Smooth muscle cell (in vitro differentiated cells): Measurements from ENCODE around the gene RNF126. TPM values are rescaled to one million over a fixed set of nuclear protein-coding genes. Genes with fewer than 3 reads are reported as not detected.

Experiments used
- DNase-seq: peaks from one replicate; lab custom pipeline; 2025; ENCODE audit not compliant: unreplicated experiment; lab: John Stamatoyannopoulos, UW
- H2AFZ ChIP-seq: fragments of 200-600 bp; sonication (generic); 2 replicates; pipeline ENCODE4 v1.6.0; 2016; ENCODE audit warnings: antibody characterized with exemption, low read depth, mild to moderate bottlenecking
- H3F3A ChIP-seq: fragments of 200-600 bp; sonication (generic); 2 replicates; pipeline ENCODE4 v1.6.0; 2017; ENCODE audit warnings: antibody characterized with exemption, low read depth
- H3K27ac ChIP-seq: fragments of 200-600 bp; sonication (generic); 2 replicates; pipeline ENCODE4 v1.5.1; 2016; ENCODE audit warnings: low read depth, mild to moderate bottlenecking
- H3K27me3 ChIP-seq: fragments of 200-600 bp; sonication (generic); 2 replicates; pipeline ENCODE4 v1.6.1; 2016; ENCODE audit warnings: low read depth, mild to moderate bottlenecking
- H3K36me3 ChIP-seq: fragments of 200-600 bp; sonication (generic); 2 replicates; pipeline ENCODE4 v1.5.1; 2016; ENCODE audit warnings: low read depth
- H3K4me1 ChIP-seq: fragments of 200-600 bp; sonication (generic); 2 replicates; pipeline ENCODE4 v1.5.1; 2016; ENCODE audit warnings: low read depth
- H3K4me2 ChIP-seq: fragments of 200-600 bp; sonication (generic); 2 replicates; pipeline ENCODE4 v1.6.0; 2016; ENCODE audit warnings: mild to moderate bottlenecking
- H3K4me3 ChIP-seq: fragments of 200-600 bp; sonication (generic); 2 replicates; pipeline ENCODE4 v1.5.1; 2016; ENCODE audit warnings: mild to moderate bottlenecking
- H3K79me2 ChIP-seq: fragments of 200-600 bp; sonication (generic); 2 replicates; pipeline ENCODE4 v1.6.0; 2016; ENCODE audit warnings: low read depth, mild to moderate bottlenecking
- H3K9ac ChIP-seq: fragments of 200-600 bp; sonication (generic); 2 replicates; pipeline ENCODE4 v1.6.0; 2016; ENCODE audit warnings: low read depth
- H3K9me3 ChIP-seq: fragments of 200-600 bp; sonication (generic); replicated peaks from 2 replicates; pipeline ENCODE4 v1.5.1; 2016; ENCODE audit warnings: low read depth
- H4K20me1 ChIP-seq: fragments of 200-600 bp; sonication (generic); 2 replicates; pipeline ENCODE4 v1.6.0; 2016; ENCODE audit warnings: low read depth
- WGBS: methylation state at CpG from one replicate; pipeline ENCODE4 v1.1.7; 2016; ENCODE audit warnings: low lambda C conversion rate; 5-methylcytosine and 5-hydroxymethylcytosine counted together
- polyA plus RNA-seq: library from polyadenylated mRNA; unstranded; fragments of >200 nt; fragmentation: Nextera tagmentation; extraction: Ambion mirVana; gene quantifications from 2 replicates; pipeline ENCODE4 v1.2.1, GENCODE V29; 2016
- total RNA-seq: library from RNA; depleted of rRNA; stranded (reverse); fragments of >200 nt; gene quantifications from 2 replicates; pipeline ENCODE4 v1.2.3, GENCODE V29; 2014
- TF ChIP-seq, protein P1 (sequence below): fragments of 200-600 bp; sonication (generic); IDR thresholded peaks from 2 replicates; pipeline ENCODE4 v1.5.1; 2017; ENCODE audit warnings: borderline replicate concordance, mild to moderate bottlenecking, antibody characterized with exemption; ENCODE audit not compliant: insufficient read depth, poor library complexity, severe bottlenecking

The RNF126 gene
- total and polyA plus RNA-seq, 2 experiments from 2014 or later = 19.8 to 60.4 TPM

DNA sequence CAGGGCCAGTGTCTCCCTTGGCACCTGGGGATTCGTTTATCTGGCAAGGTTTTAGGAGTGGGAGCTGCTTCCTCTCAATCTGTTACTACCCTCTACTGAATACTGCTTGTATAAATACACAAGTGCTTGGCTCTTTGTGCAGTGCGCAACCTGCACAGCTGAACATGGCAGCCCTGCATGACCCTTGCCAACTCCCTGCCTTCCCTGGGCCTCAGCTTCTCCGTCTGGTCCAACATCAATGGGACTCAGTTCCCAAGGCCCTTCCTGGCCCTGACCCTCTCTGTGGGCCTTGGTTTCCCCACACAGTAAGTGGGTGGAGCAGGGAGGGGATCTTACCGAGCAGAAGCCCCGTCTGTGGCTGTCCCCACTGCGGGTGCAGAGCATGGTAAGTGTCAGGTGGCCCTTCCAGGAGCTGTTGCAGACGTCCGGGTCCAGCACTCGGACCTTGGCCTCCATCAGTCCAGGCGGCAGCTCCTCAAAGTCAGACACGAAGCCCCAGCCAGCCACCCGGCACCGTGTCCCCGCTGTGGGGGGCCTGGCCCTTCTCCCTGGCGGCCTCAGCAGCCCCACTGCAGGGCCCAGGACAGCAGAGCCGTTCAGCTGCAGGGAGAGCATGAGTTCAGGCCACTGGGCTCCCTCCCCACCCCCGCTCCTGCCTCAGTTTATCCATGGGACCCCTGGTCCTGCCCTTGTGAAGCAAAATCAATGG, 23.7 kb upstream of the RNF126 start:
- Histone ChIP-seq H3K79me2 (no peaks in the 10 kb centered on the region), H3K9ac (no peak overlapping the region), H3K4me3 (no peak overlapping the region), H3K27ac (no peak overlapping the region), H3K4me1 (no peaks in the 10 kb centered on the region), H3F3A (peaks cover 2% of the 10 kb centered on the region), H2AFZ (no peak overlapping the region), H3K9me3 (no peaks in the 10 kb centered on the region), H3K4me2 (no peak overlapping the region), H4K20me1 (peaks cover 3% of the 10 kb centered on the region), H3K36me3 (no peaks in the 10 kb centered on the region), H3K27me3 (no peaks in the 10 kb centered on the region)
- 84% methylated on average over 17 of the region's 17 CpGs for WGBS
- no peak for DNase-seq
- TF ChIP-seq, protein P1, sequence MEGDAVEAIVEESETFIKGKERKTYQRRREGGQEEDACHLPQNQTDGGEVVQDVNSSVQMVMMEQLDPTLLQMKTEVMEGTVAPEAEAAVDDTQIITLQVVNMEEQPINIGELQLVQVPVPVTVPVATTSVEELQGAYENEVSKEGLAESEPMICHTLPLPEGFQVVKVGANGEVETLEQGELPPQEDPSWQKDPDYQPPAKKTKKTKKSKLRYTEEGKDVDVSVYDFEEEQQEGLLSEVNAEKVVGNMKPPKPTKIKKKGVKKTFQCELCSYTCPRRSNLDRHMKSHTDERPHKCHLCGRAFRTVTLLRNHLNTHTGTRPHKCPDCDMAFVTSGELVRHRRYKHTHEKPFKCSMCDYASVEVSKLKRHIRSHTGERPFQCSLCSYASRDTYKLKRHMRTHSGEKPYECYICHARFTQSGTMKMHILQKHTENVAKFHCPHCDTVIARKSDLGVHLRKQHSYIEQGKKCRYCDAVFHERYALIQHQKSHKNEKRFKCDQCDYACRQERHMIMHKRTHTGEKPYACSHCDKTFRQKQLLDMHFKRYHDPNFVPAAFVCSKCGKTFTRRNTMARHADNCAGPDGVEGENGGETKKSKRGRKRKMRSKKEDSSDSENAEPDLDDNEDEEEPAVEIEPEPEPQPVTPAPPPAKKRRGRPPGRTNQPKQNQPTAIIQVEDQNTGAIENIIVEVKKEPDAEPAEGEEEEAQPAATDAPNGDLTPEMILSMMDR = no peak

DNA sequence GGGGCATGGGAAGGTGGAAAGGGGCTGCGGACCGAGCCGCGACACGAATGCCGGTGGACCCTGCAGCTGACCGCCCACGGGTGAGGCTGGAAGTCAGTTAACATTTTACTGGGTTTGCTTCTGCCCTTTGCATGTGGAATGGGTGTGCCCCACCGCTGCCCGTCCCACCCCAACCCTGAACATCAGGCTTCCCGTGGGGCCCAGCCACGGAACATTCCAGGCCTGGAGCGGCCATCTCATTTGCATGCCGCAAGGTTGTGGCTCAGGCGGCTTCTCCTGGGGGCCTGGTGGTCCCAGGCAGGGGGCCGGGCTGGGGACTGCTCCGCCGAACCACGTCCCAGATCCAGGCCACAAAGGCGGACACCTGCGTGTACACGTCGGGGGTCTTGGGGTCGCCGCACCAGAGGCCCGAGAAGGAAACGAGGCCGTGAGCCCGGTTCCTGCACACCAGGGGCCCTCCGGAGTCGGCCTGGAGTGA, 22.5 kb upstream of the RNF126 start:
- Histone ChIP-seq H3K4me2 (no peak overlapping the region), H3K79me2 (no peaks in the 10 kb centered on the region), H3K9me3 (no peaks in the 10 kb centered on the region), H3K36me3 (no peaks in the 10 kb centered on the region), H3K4me3 (no peak overlapping the region), H3K27ac (no peak overlapping the region), H3K4me1 (no peaks in the 10 kb centered on the region), H3K27me3 (no peaks in the 10 kb centered on the region), H2AFZ (no peak overlapping the region), H3F3A (peaks cover 9% of the 10 kb centered on the region), H3K9ac (no peak overlapping the region), H4K20me1 (peaks cover 10% of the 10 kb centered on the region)
- TF ChIP-seq, protein P1 = no peak
- no peak for DNase-seq
- WGBS = 91% methylated on average over 17 of the region's 31 CpGs

DNA sequence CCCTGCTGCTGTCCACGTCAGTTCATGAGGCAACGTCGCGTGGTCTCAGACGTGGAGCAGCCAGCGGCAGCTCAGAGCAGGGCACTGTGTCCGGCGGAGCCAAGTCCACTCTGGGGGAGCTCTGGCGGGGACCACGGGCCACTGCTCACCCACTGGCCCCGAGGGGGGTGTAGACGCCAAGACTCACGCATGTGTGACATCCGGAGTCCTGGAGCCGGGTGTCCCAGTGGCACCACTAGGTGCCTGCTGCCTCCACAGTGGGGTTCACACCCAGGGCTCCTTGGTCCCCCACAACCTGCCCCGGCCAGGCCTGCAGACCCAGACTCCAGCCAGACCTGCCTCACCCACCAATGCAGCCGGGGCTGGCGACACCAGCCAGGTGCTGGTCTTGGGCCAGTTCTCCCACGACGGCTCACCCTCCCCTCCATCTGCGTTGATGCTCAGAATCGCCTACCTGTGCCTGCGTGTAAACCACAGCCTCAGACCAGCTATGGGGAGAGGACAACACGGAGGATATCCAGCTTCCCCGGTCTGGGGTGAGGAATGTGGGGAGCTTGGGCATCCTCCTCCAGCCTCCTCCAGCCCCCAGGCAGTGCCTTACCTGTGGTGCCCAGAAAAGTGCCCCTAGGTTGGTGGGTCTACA, 19.8 kb upstream of the RNF126 start:
- Histone ChIP-seq H3K27me3 (no peaks in the 10 kb centered on the region), H3K36me3 (no peaks in the 10 kb centered on the region), H3K27ac (no peak overlapping the region), H3K4me3 (no peak overlapping the region), H3K79me2 (peaks cover 12% of the 10 kb centered on the region), H4K20me1 (peaks cover 26% of the 10 kb centered on the region), H3K4me2 (no peak overlapping the region), H2AFZ (no peak overlapping the region), H3K9ac (no peak overlapping the region), H3K9me3 (no peaks in the 10 kb centered on the region), H3K4me1 (peaks cover 10% of the 10 kb centered on the region), H3F3A (peaks cover 14% of the 10 kb centered on the region)
- TF ChIP-seq, protein P1 = no peak
- no peak for DNase-seq
- WGBS = 96% methylated on average over 23 of the region's 25 CpGs
